Subcutaneous adipose tissue (tissue), 4 donors: ENCODE data around the gene ZNF536. TPM values are rescaled to one million over a fixed set of nuclear protein-coding genes. Genes with fewer than 3 reads are reported as not detected.

Experiments
- CTCF ChIP-seq: fragments of 450-650 bp; IDR thresholded peaks from one replicate; pipeline ENCODE4 v1.5.1; 2016; ENCODE audit warnings: low read depth, mild to moderate bottlenecking, control low read depth, antibody characterized with exemption, moderate library complexity
- total RNA-seq, 4 donors: library from RNA; depleted of rRNA; stranded (reverse); fragments of >200 nt; gene quantifications; one replicate each; pipeline ENCODE4 v1.1.0, GENCODE V29; 2016

ZNF536 gene
- total RNA-seq, 4 donors from 2014 or later: under 0.01 to 0.17 TPM; not detected in 2

- TF ChIP-seq CTCF: no peak
Measured at GRCh38 chr19:30562981-30563380, 190.8 kb downstream of the ZNF536 start.

GRCh38 chr19:30563691-30564090 is 191.5 kb downstream of the ZNF536 start:
- TF ChIP-seq CTCF: no peak

GRCh38 chr19:30564551-30565011 is 192.4 kb downstream of the ZNF536 start:
- TF ChIP-seq CTCF: no peak

- no peak for TF ChIP-seq CTCF
Measured at GRCh38 chr19:30565636-30566035, 193.5 kb downstream of the ZNF536 start.

GRCh38 chr19:30566681-30567420 is 194.7 kb downstream of the ZNF536 start:
- no peak for TF ChIP-seq CTCF

GRCh38 chr19:30567536-30568232 is 195.5 kb downstream of the ZNF536 start:
- TF ChIP-seq CTCF: no peak

- no peak for TF ChIP-seq CTCF
Measured at GRCh38 chr19:30570194-30570593, 198.0 kb downstream of the ZNF536 start.
